ENCODE measurements around the gene PWWP2A.
"Not testable (repeated sequence)": the region's sequence is repeated elsewhere in the genome, so short reads cannot be mapped to it uniquely, and the experiment has no call there.

The PWWP2A gene

DNA sequence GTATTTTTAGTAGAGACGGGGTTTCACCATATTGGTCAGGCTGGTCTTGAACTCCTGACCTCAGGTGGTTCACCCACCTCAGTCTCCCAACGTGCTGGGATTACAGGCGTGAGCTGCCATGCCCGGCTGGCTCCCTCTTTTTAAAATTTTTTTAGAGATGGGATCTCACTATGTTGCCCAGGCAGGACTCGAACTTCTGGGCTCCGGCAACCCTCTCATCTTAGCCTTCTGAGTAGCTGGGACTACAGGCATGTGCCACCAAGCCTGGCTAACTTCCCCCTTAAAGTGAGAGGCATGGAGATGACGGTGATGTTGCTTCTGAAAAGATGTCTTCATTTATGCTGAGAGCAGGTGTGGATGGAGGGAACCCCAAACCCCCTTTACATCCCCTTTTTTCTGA, 43.7 kb upstream of the PWWP2A start:
- TF ChIP-seq, protein P1, sequence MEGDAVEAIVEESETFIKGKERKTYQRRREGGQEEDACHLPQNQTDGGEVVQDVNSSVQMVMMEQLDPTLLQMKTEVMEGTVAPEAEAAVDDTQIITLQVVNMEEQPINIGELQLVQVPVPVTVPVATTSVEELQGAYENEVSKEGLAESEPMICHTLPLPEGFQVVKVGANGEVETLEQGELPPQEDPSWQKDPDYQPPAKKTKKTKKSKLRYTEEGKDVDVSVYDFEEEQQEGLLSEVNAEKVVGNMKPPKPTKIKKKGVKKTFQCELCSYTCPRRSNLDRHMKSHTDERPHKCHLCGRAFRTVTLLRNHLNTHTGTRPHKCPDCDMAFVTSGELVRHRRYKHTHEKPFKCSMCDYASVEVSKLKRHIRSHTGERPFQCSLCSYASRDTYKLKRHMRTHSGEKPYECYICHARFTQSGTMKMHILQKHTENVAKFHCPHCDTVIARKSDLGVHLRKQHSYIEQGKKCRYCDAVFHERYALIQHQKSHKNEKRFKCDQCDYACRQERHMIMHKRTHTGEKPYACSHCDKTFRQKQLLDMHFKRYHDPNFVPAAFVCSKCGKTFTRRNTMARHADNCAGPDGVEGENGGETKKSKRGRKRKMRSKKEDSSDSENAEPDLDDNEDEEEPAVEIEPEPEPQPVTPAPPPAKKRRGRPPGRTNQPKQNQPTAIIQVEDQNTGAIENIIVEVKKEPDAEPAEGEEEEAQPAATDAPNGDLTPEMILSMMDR (IDR thresholded peaks at IDR 0.05): no peak
- H3K4me3 ChIP-seq: no peak overlapping the region

DNA sequence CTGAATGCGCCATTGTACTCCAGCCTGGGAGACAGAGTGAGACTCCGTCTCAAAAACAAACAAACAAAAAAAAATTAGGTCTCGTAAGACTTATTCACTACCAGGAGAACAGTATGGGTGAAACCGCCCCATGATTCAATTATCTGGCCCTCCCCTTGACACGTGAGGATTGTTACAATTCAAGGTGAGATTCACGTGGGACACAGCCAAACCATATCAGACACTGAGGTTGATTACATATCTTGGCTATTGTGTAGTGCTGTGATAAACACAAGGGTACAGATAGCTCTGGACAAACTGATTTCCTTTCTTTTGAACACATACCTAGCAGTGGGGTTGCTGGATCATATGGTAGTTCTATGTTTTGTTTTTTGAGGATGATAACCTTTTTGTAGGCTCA, 42.4 kb upstream of the PWWP2A start:
- Histone ChIP-seq H3K4me3 (no peak overlapping the region), H3K27ac (no peak overlapping the region)
- TF ChIP-seq, protein P1 (IDR thresholded peaks at IDR 0.05): no peak
- DNase-seq (ENCODE audit: low spot score): no peak

More for the DNA sequence above, 43.7 kb upstream of the PWWP2A start:
- no peak overlapping the region for H3K27ac ChIP-seq
- no peak for DNase-seq (ENCODE audit: low spot score)

DNA sequence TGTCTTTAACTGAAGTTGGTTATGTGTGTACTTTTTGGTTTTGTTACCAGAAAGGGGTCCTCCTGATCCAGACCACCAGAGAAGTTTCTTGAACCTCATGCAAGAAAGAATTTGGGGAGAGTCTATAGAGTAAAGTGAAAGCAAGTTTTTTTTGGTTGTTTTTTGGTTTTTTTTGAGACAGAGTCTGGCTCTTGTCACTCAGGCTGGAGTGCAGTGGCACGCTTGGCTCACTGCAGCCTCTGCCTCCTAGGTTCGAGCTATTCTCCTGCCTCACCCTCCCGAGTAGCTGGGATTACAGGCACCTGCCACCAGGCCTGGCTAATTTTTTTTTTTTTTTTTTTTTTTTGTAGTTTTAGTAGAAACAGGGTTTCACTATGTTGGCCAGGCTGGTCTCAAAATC, 41.6 kb upstream of the PWWP2A start:
- not testable (repeated sequence) for H3K27ac ChIP-seq; DNase-seq (ENCODE audit: low spot score); H3K4me3 ChIP-seq

DNA sequence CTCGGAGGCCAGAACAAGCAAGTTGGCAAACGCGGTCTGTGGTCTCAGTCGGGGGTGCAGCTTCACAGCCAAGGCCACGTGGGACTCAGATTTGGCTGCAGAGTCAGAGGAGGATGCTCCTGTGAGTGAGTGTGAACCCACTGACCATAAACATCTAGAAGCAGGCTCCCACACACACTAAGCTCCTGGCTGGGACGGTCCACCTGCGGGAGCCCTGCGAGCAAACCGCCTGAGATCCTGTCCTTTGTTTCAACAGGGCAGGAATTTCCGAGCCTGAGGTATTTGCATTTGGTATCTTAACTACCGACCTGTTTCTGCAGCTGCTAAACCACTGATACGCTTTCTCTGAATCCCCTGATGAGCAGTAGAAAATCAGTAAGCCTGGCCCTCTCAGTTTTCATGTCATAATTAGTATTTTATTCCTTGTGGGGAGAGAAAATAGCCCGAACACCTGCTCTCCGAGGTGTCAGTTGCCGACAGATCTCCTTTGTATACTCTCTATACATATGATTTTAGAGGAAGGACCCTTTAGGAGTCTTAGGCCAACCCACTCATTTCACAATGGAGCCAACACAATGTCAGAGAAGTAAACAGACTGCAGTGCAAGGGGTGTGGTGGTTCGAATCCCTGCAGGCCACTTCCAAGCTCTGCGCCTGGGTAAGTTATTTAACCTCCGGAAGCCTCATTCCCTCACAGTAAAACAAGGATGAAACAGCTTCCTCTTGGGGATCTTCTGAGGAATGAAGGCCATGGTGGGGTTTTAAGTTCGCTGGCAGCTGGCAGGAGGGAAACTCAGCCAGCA, 40.9 kb upstream of the PWWP2A start:
- no peak for DNase-seq (ENCODE audit: low spot score)
- Histone ChIP-seq H3K4me3 (no peak overlapping the region), H3K27ac (no peak overlapping the region)
- TF ChIP-seq, protein P1 (IDR thresholded peaks at IDR 0.05): no peak

DNA sequence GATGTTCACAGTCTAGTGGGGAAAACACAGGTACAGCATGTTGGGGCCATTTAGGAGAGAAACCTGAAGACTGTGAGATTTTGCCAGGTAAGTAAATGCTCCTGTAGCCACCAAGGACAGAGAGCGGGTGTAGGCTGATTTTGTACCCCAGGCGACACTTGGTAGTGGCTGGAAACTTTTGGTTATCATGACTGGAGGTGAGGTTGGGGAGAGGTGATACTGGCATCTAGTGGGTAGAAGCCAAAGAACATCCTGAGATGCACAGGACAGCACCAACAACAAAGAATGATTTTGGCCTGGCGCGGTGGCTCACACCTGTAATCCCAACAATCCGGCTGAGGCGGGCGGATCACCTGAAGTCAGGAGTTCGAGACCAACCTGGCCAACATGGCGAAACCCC, 38.8 kb upstream of the PWWP2A start:
- no peak for DNase-seq (ENCODE audit: low spot score)
- TF ChIP-seq, protein P1 (IDR thresholded peaks at IDR 0.05): no peak
- no peak overlapping the region for H3K4me3 ChIP-seq
- no peak overlapping the region for H3K27ac ChIP-seq

DNA sequence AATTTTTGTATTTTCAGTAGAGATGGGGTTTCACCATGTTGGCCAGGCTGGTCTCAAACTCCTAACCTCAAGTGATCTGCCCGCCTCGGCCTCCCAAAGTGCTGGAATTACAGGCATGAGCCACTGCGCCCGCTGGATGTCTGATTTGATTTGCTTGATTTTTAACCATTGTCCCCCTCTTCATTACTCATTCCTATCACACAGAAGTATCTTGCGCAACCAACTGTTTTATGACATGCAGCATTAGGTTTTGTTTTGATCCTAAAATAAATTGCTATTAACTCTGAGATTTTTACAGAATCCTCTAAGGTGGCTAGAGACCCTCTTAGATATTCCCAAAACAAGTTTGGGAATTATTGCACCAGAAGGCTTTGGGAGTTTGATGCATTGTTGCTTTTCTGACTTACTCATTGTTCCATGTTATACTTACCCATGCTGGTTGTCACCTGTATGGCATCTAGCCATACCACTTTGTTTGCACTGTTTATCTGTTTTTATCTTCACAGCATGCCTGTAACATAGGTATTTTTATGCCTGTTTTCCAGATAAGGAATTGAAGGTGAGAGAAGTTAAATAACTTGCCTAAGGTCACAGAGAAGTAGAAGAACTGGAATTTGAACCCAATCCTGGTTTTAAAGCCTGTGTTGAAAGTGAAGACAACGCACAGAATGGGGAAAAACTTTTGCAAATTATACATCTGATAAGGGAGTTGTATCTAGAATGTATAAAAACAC, 35.9 kb upstream of the PWWP2A start:
- TF ChIP-seq, protein P1 (IDR thresholded peaks at IDR 0.05): no peak
- DNase-seq (ENCODE audit: low spot score): no peak

DNA sequence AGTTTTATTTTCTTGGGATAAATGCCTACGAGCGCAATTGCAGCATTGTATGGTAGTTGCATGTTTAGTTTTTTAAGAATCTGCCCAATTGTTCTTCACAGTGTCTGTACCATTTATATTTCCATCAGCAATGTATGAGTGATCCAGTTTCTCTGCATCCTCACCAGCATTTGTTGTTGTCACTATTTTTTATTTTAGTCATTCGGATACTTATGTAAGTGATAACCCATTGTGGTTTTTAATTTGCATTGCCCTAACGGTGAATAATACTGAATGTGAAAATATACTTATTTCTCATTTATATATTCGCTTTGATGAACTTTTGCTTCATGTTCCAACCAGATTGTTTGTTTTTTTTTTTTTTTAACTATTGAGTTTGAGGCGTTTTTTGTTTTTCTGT, 33.7 kb upstream of the PWWP2A start:
- Histone ChIP-seq H3K27ac (no peak overlapping the region), H3K4me3 (no peak overlapping the region)
- TF ChIP-seq, protein P1 (IDR thresholded peaks at IDR 0.05): no peak
- DNase-seq (ENCODE audit: low spot score): no peak

More for the DNA sequence above, 35.9 kb upstream of the PWWP2A start:
- no peak overlapping the region for H3K27ac ChIP-seq
- no peak overlapping the region for H3K4me3 ChIP-seq
